Activated CD8-positive, alpha-beta memory T cell treated with anti-CD3 and anti-CD28 coated beads, Interleukin-2, amount 50 U/mL, for 24 hours (primary cell): ENCODE results near the gene SH3RF3.

ENCODE experiments used
- DNase-seq: peaks from one replicate; pipeline ENCODE4 v3.0.0-alpha.2; 2020; ENCODE audit errors: extremely low read depth

The SH3RF3 gene

DNA sequence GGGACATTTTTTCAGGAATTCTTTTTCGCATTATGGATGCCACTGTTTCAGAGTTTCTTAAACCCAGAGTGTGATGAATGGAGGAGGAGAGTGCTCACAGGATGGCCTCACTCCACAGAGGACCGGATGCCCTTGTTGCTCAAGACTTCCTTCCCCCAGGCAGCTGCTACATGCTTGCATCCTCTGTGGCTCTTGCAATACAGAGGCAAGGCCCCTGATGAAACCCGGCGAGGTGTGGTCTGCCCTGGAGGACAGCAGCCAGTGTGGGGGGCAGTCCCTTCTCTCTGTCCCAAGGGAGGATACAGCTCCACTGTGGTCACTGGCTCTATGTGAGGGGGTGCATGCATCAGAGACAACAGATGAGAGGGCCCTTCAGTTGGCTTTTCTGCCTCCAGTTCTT, 109.6 kb downstream of the SH3RF3 start:
- no peak for DNase-seq

DNA sequence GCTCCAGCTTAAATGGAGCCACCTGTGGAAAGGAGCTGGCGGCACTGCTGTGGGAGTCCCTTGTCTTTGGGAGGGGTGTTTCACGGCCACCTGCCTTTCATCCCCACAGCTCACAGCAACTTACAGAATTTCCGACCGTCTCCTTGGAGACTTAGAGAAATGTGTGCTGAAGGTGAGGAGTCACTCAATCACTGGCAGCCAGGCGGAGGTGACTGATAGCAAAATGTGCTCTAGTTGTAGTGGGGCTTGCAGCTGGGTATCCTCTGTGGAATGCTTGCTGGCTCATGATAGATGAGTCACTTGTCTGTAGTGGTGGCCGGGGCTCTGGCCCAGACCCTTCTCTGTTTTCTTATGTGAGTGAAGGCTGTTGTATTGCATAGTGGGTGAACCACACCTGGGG, 110.7 kb downstream of the SH3RF3 start:
- DNase-seq: no peak

GRCh38 chr2:109242210-109242653, 113.2 kb downstream of the SH3RF3 start:
- DNase-seq: no peak

- DNase-seq: no peak
Observed at GRCh38 chr2:109242654-109243331, 113.8 kb downstream of the SH3RF3 start.

DNA sequence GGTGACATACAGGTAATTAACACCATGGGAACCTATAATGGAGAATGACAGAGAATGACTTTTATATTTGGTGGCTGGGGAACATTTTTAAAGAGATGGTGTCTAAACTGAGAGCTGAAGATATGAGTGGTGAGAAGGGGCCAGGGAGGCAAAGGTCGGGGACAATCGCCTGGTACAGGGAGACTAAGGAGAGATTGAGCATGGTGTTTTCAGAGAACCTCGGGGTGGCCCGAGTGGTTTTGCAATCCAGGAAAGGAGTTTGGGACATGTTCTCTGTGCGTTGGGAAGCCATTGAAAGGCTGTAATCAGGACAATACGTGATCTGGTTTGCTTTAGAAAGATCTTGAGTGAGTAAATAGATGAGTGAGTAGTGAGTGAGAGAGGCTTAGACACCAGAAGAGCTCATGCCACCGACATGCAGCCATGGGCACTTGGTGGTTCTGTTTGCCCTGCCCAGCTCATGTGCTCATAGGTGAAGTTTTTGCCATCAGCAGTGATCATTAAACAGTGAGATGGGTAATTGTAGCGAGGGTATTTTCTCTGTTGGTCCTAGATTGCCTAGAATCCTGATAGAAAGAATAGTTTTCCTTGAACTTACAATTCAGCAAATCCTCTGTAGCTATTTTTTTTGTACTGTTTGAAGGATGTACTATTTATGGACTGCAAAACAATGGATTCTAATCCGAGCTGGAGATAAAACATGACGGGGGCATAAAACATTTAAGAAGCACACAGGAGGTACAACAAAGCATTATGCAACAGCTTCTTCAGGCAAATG, 114.7 kb downstream of the SH3RF3 start:
- DNase-seq: no peak

GRCh38 chr2:109244304-109244582, 115.2 kb downstream of the SH3RF3 start:
- DNase-seq: no peak

GRCh38 chr2:109244750-109245382, 115.9 kb downstream of the SH3RF3 start:
- no peak for DNase-seq

GRCh38 chr2:109246176-109246575, 117.2 kb downstream of the SH3RF3 start:
- no peak for DNase-seq

DNA sequence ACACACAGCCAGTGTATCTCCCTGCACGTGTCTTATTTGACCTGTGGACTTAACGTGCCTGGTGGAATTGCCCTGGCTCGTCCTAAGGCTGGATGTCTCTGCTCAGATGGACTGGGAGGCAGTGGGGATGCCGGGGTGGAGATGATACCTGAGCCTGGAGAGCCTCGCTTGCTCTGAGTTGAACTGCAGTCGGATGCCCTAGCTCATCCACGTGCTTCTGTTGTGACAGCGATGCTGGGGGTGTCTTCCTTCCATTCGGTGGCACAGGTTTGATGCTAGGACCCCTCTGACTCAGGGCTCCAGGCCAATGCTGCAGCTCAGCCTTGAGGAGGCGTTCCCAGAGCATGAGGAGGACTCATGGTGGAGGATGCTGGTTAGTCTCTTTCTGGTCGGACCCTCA, 117.6 kb downstream of the SH3RF3 start:
- no peak for DNase-seq

GRCh38 chr2:109247340-109247739, 118.3 kb downstream of the SH3RF3 start:
- no peak for DNase-seq

DNA sequence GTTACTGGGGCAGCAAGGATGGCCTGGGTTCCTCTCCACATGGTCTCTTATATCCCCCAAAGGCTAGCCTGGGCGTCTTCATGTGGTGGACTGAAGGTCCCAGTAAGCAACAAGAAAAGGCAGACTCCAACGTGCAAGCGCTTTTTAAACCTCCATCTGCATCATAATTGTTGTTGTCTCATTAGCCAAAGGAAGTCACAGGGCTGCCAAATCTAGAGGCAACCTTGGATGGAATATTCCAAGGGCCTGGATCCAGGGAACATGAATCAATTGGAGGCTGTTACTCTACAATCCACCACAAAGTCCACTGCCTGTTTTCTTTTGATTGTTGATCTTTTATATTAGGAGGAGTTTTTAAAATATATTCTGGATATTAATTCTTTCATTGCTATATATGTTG, 118.8 kb downstream of the SH3RF3 start:
- DNase-seq: no peak

GRCh38 chr2:109248590-109248989, 119.6 kb downstream of the SH3RF3 start:
- DNase-seq: no peak

DNA sequence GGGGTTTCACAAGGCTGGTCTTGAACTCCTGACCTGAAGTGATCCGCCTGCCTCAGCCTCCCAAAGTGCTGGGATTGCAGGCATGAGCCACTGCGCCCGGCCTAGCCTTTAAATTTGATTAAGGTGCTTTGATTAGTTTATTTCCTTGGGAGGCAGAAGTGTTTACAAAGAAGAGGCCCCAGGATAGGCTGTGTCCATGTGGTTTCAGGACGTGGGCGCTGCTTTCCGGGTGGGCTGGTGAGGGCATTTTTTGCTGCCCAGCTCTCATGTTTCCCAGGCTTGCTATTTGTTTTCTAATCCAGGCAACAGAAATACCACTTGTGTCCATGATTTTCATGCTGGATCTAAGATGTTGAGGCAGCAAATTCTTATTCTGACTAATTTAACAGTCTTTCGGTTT, 124.2 kb downstream of the SH3RF3 start:
- no peak for DNase-seq

DNA sequence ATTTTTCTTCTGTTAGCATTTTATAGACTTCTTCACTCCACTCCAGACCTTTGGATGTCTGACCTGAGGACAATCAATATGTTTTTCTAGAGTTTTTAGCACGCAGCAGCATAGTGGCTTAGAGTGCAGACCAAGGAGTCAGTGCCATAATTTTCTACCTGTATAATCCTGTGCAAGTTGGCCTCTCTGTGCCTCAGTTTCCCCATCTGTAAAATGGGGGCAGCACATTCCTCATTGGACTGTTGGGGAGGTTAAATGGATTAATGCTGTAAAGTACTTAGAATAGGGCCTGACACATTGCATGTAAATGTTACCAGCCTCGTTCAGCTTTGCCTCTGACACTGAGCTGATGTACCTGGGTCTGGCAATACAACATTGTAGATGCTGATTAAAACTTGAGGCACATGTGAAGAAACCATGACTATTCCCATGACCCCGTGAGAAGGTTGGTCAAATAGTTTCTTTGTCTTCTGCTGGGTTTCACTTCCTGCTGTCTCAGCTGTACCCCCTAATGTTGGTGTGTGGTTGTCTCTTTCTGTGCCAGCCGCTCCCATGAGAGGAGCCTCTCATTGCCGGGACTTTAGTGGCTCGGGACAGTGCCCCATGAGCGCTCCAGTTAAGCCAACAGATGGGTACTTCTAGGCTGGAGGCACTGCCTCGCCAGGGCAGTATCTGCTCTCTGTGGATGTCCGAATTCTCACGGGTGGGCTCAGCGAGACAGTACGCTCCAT, 125.3 kb downstream of the SH3RF3 start:
- DNase-seq: no peak

DNA sequence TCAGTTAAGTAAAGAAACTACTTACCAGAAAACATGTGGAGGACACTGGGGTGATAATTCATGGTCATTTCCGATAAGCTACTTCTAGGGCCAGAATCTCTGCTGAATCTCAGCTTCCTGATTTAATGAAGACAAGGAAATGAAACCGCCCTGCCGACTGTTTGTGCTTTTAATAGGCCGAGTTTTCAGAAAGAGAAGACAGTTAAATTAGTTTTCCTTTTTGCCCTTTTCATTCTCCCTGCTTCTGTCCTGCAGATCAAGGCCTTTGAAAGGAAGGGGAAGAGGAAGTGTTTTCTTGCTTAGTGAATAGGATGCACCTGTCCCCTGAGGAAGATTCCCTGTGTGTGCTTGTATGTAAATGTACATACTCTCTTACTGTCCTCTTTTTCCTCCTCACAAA, 126.6 kb downstream of the SH3RF3 start:
- no peak for DNase-seq

DNA sequence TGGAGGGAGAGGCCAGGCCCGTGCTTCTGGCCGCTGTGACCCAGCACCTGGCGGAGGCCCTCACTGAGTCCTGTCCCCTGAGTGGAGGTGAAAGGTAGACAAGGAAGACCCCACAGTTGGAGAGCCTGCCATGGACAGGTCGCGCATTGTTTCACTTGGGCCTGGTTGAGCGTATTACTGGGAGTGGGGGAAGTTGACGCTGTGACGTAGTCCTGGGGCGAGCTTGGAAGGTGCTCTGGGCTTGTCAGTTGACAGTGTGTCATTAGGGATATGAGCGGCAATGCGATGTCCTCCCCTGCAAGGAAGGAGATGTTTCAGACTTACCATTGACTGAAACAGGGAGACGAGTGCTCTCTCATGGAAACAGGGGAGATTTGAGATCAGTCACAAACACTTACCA, 127.1 kb downstream of the SH3RF3 start:
- no peak for DNase-seq

DNA sequence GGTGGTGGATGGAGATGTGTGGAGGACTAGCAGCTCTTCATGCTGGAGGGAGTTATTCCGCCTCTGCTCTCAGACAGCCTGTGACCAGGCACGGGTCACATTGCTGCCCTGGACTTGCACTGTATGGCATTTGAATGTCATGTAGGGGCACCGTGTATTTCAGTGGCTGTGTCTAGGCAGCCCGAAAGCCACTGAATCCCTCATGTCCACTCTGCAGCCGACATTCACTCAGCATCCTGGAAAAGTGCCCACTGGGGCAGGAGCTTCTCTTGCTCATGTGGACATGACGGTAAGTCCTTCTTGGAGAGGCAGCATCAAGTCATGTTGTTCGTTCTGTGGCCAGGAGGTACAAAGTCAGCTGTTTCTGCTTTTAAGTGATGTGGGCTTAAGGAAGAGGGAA, 127.9 kb downstream of the SH3RF3 start:
- DNase-seq: no peak

- DNase-seq: no peak
Observed at GRCh38 chr2:109257653-109258052, 128.6 kb downstream of the SH3RF3 start.

- DNase-seq: no peak
Observed at GRCh38 chr2:109258376-109258775, 129.4 kb downstream of the SH3RF3 start.

DNA sequence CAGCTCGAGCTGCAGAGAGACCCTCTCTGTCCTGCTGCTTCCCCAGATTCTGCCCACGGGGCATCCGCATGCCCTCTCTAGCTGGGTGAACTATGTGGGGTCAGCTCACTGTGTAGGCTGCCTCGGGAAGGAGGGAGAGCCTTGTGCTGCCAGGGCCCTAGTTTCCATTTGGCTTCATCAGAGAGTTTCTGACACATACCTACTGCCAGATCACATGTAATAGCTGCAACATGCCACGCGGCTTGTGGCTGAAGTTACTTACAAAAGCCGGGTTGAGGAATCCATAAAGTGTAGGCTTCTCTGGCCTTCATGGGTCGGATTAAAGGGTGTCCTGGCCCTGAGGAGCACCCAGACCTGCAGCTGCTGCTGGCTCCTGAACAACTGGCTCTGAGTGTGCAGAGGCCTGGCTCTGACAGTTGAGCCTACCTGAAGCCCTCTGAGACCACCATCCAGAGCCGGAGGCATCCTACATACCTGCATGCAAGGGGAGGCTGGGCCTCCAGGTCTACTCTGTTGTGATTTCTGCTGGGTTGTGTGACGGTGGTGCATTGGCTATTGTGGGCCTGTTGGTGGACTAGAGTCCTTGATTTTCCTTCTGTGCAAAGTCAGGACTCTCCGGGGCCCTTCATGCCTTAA, 130.0 kb downstream of the SH3RF3 start:
- DNase-seq: no peak

DNA sequence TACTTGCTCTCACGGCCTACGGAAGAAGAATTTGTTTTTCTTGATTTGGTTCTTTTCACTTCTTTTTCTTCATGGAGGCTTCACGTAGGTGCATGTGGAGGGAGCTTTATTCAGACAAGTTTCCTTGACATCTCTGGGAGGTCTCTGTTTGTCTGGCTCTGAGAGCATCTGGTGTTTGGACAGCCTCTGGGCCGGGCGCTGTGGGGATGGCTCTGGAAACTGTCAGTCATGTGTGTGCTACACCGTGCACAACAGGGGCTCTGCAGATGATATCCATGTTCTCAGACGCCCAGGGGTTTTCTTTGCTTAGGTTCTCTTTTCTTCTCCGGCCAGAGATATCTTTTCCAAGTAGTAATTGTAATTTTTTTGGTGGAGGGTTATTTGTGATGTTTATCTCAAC, 130.7 kb downstream of the SH3RF3 start:
- DNase-seq: no peak
